Neural cell (in vitro differentiated cells): ENCODE measurements around the gene FN1. TPM values are rescaled to one million over a fixed set of nuclear protein-coding genes. Genes with fewer than 3 reads are reported as not detected.

Source experiments
- H2AFZ ChIP-seq: fragments of 200-600, 300-800 bp; sonication (generic), shearing (Covaris generic); 2 replicates; pipeline ENCODE4 v1.6.0; 2014; ENCODE audit warnings: low read depth, mild to moderate bottlenecking, antibody characterized with exemption, low read length, moderate library complexity
- H3F3A ChIP-seq: fragments of 200-600 bp; shearing (Covaris generic); 2 replicates; pipeline ENCODE4 v1.6.1; 2016; ENCODE audit warnings: mild to moderate bottlenecking, moderate library complexity, mixed read lengths, antibody characterized with exemption, low read length; ENCODE audit not compliant: insufficient read depth, poor library complexity, severe bottlenecking
- H3K27ac ChIP-seq: fragments of 200-600, 300-800 bp; sonication (generic), shearing (Covaris generic); 2 replicates; pipeline ENCODE4 v1.5.1; 2014; ENCODE audit warnings: mild to moderate bottlenecking, low read length, moderate library complexity
- H3K27me3 ChIP-seq: fragments of 300-800, 200-600 bp; sonication (generic), shearing (Covaris generic); 2 replicates; pipeline ENCODE4 v1.6.0; 2014; ENCODE audit warnings: mild to moderate bottlenecking, low read depth, low read length, moderate library complexity; ENCODE audit not compliant: insufficient read depth
- H3K36me3 ChIP-seq: fragments of 300-800, 200-600 bp; sonication (generic), shearing (Covaris generic); 2 replicates; pipeline ENCODE4 v1.5.1; 2014; ENCODE audit warnings: mild to moderate bottlenecking, antibody characterized with exemption, low read length, moderate library complexity; ENCODE audit not compliant: insufficient read depth
- H3K4me2 ChIP-seq: fragments of 300-800, 200-600 bp; sonication (generic), shearing (Covaris generic); 2 replicates; pipeline ENCODE4 v1.6.0; 2014; ENCODE audit warnings: mild to moderate bottlenecking, low read length
- H3K4me3 ChIP-seq: fragments of 300-800, 200-600 bp; sonication (generic), shearing (Covaris generic); 2 replicates; pipeline ENCODE4 v1.5.1; 2014; ENCODE audit warnings: mild to moderate bottlenecking, low read length, moderate library complexity
- H3K79me2 ChIP-seq: fragments of 200-600 bp; shearing (Covaris generic); replicated peaks from 2 replicates; pipeline ENCODE4 v1.6.0; 2014; ENCODE audit warnings: mild to moderate bottlenecking, low read length, moderate library complexity; ENCODE audit not compliant: insufficient read depth
- H3K9ac ChIP-seq: fragments of 300-800, 200-600 bp; sonication (generic), shearing (Covaris generic); 2 replicates; pipeline ENCODE4 v1.6.1; 2016; ENCODE audit warnings: mild to moderate bottlenecking, low read length, mixed read lengths
- H3K9me2 ChIP-seq: fragments of 200-600 bp; shearing (Covaris generic); 2 replicates; pipeline ENCODE4 v1.6.1; 2016; ENCODE audit warnings: mild to moderate bottlenecking, low read length, mixed read lengths; ENCODE audit not compliant: insufficient read depth
- H3K9me3 ChIP-seq: fragments of 200-600, 300-800 bp; sonication (generic), shearing (Covaris generic); 2 replicates; pipeline ENCODE4 v1.6.1; 2016; ENCODE audit warnings: mild to moderate bottlenecking, mixed run types, low read length, moderate library complexity, mixed read lengths
- H4K20me1 ChIP-seq: fragments of 200-600 bp; shearing (Covaris generic); 2 replicates; pipeline ENCODE4 v1.6.1; 2016; ENCODE audit warnings: mild to moderate bottlenecking, mixed run types; ENCODE audit not compliant: insufficient read depth
- EP300 ChIP-seq: fragments of 450-650 bp; conservative IDR thresholded peaks from 2 replicates; pipeline ENCODE4 v1.6.1; 2014; ENCODE audit warnings: antibody characterized with exemption, mild to moderate bottlenecking, moderate library complexity; ENCODE audit not compliant: poor library complexity, severe bottlenecking
- EZH2 ChIP-seq: fragments of 200-600, 300-800 bp; shearing (Covaris generic), sonication (generic); IDR thresholded peaks from 2 replicates; pipeline ENCODE4 v1.6.1; 2014; ENCODE audit warnings: antibody characterized with exemption, low read length, borderline replicate concordance, mild to moderate bottlenecking; ENCODE audit not compliant: insufficient read depth, poor library complexity, severe bottlenecking
- MXI1 ChIP-seq: fragments of 450-650 bp; conservative IDR thresholded peaks from 2 replicates; pipeline ENCODE4 v1.6.1; 2014; ENCODE audit warnings: antibody characterized with exemption, mild to moderate bottlenecking; ENCODE audit not compliant: poor library complexity, severe bottlenecking
- POLR2AphosphoS5 ChIP-seq: IDR thresholded peaks from 2 replicates; pipeline ENCODE4 v1.6.1; 2012
- RAD21 ChIP-seq: fragments of 450-650 bp; conservative IDR thresholded peaks from 2 replicates; pipeline ENCODE4 v1.6.1; 2014; ENCODE audit warnings: antibody characterized with exemption, mild to moderate bottlenecking, moderate library complexity
- SMC3 ChIP-seq: fragments of 450-650 bp; conservative IDR thresholded peaks from 2 replicates; pipeline ENCODE4 v1.6.1; 2014; ENCODE audit warnings: antibody characterized with exemption, mild to moderate bottlenecking, moderate library complexity; ENCODE audit not compliant: poor library complexity
- TAF1 ChIP-seq: IDR thresholded peaks from 2 replicates; pipeline ENCODE4 v1.6.1; 2012; ENCODE audit warnings: low read depth
- polyA plus RNA-seq: library from polyadenylated mRNA; depleted of rRNA; stranded (reverse); fragments of >200 nt; gene quantifications from 2 replicates; pipeline ENCODE4 v1.2.3, GENCODE V29; 2014
- TF ChIP-seq, protein P1 (sequence below): fragments of 450-650 bp; IDR thresholded peaks from 2 replicates; pipeline ENCODE4 v1.5.1; 2014; ENCODE audit warnings: antibody characterized with exemption, mild to moderate bottlenecking, moderate library complexity; ENCODE audit not compliant: poor library complexity, severe bottlenecking
- TF ChIP-seq, protein P2 (sequence below): IDR thresholded peaks from 2 replicates; pipeline ENCODE4 v1.6.1; 2012; ENCODE audit warnings: borderline replicate concordance

Gene FN1
- polyA plus RNA-seq, 1 donor from 2014 or later: 0.93 TPM

DNA sequence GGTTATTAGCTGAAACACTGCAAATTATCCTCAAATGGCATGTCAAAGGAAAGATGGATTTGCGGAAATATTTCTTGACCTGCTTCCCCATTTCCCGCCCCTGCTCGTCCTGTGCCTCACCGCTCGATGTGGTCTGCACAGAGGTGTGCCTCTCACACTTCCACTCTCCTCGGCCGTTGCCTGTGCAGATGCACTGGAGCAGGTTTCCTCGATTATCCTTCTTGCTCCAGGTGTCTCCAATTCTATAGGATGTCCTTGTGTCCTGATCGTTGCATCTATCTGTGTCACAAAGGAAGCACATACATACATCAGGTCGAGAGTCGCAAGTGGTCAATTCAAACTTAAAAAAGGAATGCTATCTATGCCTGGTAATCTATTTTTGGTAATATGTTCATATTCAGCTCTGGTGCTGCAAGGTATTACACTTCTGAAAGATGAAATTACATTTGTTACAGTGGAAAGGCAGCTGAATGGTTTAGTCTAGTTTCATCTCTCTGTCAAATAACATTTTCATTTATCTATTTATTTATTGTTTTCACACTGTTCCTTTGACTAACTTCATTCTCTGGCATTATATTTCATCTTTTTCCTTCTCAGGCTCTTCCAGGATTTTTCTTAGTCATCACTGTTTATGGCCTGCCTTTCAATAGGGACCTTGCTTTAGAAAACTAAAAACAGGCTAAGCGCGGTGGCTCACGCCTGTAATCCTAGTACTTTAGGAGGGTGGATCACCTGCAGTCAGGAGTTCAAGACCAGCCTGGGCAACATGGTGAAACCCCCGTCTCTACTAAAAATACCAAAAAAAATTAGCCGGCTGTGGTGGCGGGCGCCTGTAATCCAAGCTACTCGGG lies 7.6 kb downstream of the FN1 start:
- TF ChIP-seq, protein P1, sequence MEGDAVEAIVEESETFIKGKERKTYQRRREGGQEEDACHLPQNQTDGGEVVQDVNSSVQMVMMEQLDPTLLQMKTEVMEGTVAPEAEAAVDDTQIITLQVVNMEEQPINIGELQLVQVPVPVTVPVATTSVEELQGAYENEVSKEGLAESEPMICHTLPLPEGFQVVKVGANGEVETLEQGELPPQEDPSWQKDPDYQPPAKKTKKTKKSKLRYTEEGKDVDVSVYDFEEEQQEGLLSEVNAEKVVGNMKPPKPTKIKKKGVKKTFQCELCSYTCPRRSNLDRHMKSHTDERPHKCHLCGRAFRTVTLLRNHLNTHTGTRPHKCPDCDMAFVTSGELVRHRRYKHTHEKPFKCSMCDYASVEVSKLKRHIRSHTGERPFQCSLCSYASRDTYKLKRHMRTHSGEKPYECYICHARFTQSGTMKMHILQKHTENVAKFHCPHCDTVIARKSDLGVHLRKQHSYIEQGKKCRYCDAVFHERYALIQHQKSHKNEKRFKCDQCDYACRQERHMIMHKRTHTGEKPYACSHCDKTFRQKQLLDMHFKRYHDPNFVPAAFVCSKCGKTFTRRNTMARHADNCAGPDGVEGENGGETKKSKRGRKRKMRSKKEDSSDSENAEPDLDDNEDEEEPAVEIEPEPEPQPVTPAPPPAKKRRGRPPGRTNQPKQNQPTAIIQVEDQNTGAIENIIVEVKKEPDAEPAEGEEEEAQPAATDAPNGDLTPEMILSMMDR: no peak
- TF ChIP-seq EP300 (no peak), EZH2 (no peak), SMC3 (no peak), RAD21 (no peak), TAF1 (no peak), MXI1 (no peak)
- TF ChIP-seq, protein P2, sequence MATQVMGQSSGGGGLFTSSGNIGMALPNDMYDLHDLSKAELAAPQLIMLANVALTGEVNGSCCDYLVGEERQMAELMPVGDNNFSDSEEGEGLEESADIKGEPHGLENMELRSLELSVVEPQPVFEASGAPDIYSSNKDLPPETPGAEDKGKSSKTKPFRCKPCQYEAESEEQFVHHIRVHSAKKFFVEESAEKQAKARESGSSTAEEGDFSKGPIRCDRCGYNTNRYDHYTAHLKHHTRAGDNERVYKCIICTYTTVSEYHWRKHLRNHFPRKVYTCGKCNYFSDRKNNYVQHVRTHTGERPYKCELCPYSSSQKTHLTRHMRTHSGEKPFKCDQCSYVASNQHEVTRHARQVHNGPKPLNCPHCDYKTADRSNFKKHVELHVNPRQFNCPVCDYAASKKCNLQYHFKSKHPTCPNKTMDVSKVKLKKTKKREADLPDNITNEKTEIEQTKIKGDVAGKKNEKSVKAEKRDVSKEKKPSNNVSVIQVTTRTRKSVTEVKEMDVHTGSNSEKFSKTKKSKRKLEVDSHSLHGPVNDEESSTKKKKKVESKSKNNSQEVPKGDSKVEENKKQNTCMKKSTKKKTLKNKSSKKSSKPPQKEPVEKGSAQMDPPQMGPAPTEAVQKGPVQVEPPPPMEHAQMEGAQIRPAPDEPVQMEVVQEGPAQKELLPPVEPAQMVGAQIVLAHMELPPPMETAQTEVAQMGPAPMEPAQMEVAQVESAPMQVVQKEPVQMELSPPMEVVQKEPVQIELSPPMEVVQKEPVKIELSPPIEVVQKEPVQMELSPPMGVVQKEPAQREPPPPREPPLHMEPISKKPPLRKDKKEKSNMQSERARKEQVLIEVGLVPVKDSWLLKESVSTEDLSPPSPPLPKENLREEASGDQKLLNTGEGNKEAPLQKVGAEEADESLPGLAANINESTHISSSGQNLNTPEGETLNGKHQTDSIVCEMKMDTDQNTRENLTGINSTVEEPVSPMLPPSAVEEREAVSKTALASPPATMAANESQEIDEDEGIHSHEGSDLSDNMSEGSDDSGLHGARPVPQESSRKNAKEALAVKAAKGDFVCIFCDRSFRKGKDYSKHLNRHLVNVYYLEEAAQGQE: no peak
- Histone ChIP-seq H3K9me2 (no peaks in the 10 kb centered on the region), H3K27ac (no peak overlapping the region), H3K9ac (no peak overlapping the region), H3K27me3 (no peaks in the 10 kb centered on the region), H3K4me2 (no peak overlapping the region), H3K4me3 (no peak overlapping the region), H3K79me2 (no peaks in the 10 kb centered on the region), H3K9me3 (no peaks in the 10 kb centered on the region), H4K20me1 (no peaks in the 10 kb centered on the region), H3K36me3 (no peaks in the 10 kb centered on the region), H2AFZ (no peak overlapping the region), H3F3A (no peaks in the 10 kb centered on the region)

DNA sequence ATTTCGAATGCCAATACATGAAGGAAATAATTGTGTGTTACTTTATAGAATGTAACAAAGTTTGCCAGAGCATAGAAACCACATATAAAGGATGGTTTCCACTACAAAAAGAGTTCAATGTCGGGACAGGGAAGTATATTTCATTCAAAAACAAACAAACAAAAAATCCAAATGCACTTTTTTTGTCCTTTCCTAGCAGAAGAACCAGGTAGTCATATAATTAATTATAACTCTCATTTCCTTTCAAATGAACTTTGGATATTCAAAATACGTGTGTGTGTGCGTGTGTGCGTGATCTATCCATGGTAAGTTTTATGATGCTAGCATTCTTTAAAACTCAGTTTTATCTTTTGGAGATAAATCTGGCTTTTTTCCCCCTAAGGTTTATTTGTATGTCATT lies 8.3 kb downstream of the FN1 start:
- H3F3A ChIP-seq: no peaks in the 10 kb centered on the region
- H3K4me2 ChIP-seq: no peak overlapping the region
- no peak overlapping the region for H2AFZ ChIP-seq
- no peak overlapping the region for H3K4me3 ChIP-seq
- no peak overlapping the region for H3K27ac ChIP-seq
- H3K9me2 ChIP-seq: no peaks in the 10 kb centered on the region
- H3K36me3 ChIP-seq: no peaks in the 10 kb centered on the region
- H4K20me1 ChIP-seq: no peaks in the 10 kb centered on the region
- H3K27me3 ChIP-seq: no peaks in the 10 kb centered on the region
- no peaks in the 10 kb centered on the region for H3K79me2 ChIP-seq
- TF ChIP-seq, protein P1: no peak
- TF ChIP-seq EP300 (no peak), TAF1 (no peak), POLR2AphosphoS5 (no peak), EZH2 (no peak), RAD21 (no peak)
- no peaks in the 10 kb centered on the region for H3K9me3 ChIP-seq
- H3K9ac ChIP-seq: no peak overlapping the region
